ENCODE measurements around the gene SH3RF2. TPM values are rescaled to one million over a fixed set of nuclear protein-coding genes. Genes with fewer than 3 reads are reported as not detected.

Gene SH3RF2
- total and polyA plus RNA-seq, 10 donors = 0.04 to 0.44 (median 0.10) TPM; not detected in 2

GRCh38 chr5:146042628-146043279 is 106.4 kb downstream of the SH3RF2 start:
- WGBS, 5 donors = 69 to 78% (median 69%) methylated on average over 5 of the region's 5 CpGs

DNA sequence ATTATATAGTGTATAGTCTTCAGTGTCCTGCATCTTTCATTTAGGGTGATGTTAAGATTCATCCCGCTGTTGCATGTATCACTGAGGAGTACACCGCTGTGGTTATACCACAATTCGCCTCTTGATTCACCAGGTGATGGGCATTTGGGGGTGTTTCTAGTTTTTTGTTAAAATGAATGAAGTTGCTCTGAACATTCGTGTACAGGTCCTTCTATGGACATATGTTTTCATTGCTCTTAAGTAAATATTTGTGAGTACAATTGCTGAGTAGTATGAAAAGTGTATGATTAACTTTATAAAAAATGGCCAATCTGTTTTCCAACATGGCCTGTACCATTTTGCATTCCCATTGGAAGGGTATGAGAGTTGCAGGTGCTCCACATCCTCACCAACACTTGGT is 107.3 kb downstream of the SH3RF2 start:
- WGBS, 5 donors = 91 to 96% (median 95%) methylated on average over 4 of the region's 4 CpGs
- no peaks in the 10 kb centered on the region for H3K36me3 ChIP-seq
- H3K27me3 ChIP-seq (replicated peaks in 1 of 7) = no peaks in the 10 kb centered on the region
- H3K4me3 ChIP-seq = no peak overlapping the region
- no peaks in the 10 kb centered on the region for H3K9me3 ChIP-seq
- TF ChIP-seq CTCF (IDR thresholded peaks at IDR 0.05 in 8 of 11, conservative IDR thresholded peaks at IDR 0.05 in 3 of 11) = no peak
- no peak for TF ChIP-seq POLR2A (IDR thresholded peaks at IDR 0.05)
- TF ChIP-seq POLR2AphosphoS5 (IDR thresholded peaks at IDR 0.05) = no peak
- H3K4me1 ChIP-seq = peaks cover 0 to 3% (median 0%) of the 10 kb centered on the region in 6 donors
- H3K27ac ChIP-seq = no peak overlapping the region
- intact Hi-C loops (cut with DNase I; ENCODE audit: low total_unique reads) = no loop called here
- DNase-seq = no peak

More at GRCh38 chr5:146042628-146043279, 106.4 kb downstream of the SH3RF2 start:
- intact Hi-C loops (cut with DNase I; ENCODE audit: low total_unique reads) = no loop called here
- DNase-seq = no peak
- Histone ChIP-seq H3K36me3 (no peaks in the 10 kb centered on the region), H3K27ac (no peak overlapping the region), H3K4me3 (no peak overlapping the region), H3K4me1 (peaks cover 0 to 3% (median 0%) of the 10 kb centered on the region in 6 donors), H3K9me3 (no peaks in the 10 kb centered on the region), H3K27me3 (replicated peaks in 1 of 7) (no peaks in the 10 kb centered on the region)
- no peak for TF ChIP-seq POLR2AphosphoS5 (IDR thresholded peaks at IDR 0.05)
- TF ChIP-seq POLR2A (IDR thresholded peaks at IDR 0.05) = no peak
- TF ChIP-seq CTCF (IDR thresholded peaks at IDR 0.05 in 8 of 11, conservative IDR thresholded peaks at IDR 0.05 in 3 of 11) = no peak

DNA sequence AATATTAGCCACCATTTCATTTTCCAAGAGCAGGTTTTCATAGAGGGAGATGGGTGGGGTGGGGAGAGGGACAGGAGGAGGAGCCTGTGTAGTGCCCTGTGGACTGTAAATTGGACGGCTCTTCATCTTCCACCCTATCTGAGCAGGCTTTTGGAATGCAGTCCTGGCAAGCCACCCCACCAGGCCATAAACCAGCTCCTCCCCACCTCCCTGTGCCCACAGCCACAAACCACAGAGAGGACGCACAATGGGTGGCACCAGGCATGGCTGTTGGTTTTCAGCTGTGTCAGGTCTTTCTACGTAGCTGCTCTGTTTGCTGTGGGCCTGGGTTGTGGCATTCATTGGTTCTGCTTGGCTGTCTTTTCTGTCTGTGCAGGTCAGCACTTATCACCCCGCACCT is 111.0 kb downstream of the SH3RF2 start:
- intact Hi-C loops (cut with DNase I; ENCODE audit: low total_unique reads) = no loop called here
- Histone ChIP-seq H3K36me3 (no peaks in the 10 kb centered on the region), H3K9me3 (no peaks in the 10 kb centered on the region), H3K4me1 (no peaks in the 10 kb centered on the region), H3K4me3 (no peak overlapping the region), H3K27me3 (replicated peaks in 1 of 7) (no peaks in the 10 kb centered on the region), H3K27ac (no peak overlapping the region)
- TF ChIP-seq POLR2A (IDR thresholded peaks at IDR 0.05) (no peak), CTCF (IDR thresholded peaks at IDR 0.05 in 8 of 11, conservative IDR thresholded peaks at IDR 0.05 in 3 of 11) (no peak), POLR2AphosphoS5 (IDR thresholded peaks at IDR 0.05) (no peak)
- WGBS, 5 donors = 49 to 72% (median 63%) methylated on average over 4 of the region's 4 CpGs
- no peak for DNase-seq

DNA sequence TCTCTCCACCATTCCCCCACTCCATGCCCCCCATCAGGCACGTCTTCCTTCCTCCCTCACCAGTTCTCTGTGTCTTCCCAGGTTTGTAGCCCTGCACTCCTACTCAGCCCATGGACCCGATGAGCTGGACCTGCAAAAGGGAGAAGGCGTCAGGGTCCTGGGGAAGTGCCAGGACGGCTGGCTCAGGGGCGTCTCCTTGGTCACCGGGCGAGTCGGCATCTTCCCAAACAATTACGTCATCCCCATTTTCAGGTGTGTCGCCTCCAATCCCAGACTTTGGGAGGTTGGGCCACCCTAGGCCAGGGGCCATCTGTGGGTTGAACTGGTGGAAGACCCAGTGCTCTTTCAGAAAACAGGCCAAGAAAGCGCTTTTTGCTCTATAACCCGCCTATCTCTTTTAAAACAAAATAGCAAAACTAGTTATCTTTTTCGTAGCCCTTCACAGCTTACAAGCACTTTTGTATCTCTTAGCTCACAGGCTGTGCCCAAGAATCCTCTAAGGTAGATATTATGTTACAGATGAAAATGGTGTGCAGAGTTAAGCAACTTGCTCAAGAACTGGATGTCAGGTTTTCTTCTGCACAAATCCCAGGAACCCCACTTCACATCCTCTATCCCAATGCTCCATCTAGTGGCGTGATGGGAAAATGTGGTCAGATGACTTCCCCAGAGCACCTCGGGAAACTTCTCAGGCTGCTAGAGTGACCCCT is 112.8 kb downstream of the SH3RF2 start:
- 73 to 78% (median 77%) methylated on average over 15 of the region's 15 CpGs for WGBS, 5 donors
- intact Hi-C loops (cut with DNase I; ENCODE audit: low total_unique reads) = no loop called here
- TF ChIP-seq POLR2A (IDR thresholded peaks at IDR 0.05) (no peak), CTCF (IDR thresholded peaks at IDR 0.05 in 8 of 11, conservative IDR thresholded peaks at IDR 0.05 in 3 of 11) (peak in 6 of 11 experiments; percentile 17 to 44 (median 40)), POLR2AphosphoS5 (IDR thresholded peaks at IDR 0.05) (no peak)
- Histone ChIP-seq H3K36me3 (no peaks in the 10 kb centered on the region), H3K4me1 (no peaks in the 10 kb centered on the region), H3K9me3 (no peaks in the 10 kb centered on the region), H3K27ac (no peak overlapping the region), H3K27me3 (replicated peaks in 1 of 7) (no peaks in the 10 kb centered on the region), H3K4me3 (no peak overlapping the region)
- no peak for DNase-seq
